Neural progenitor cell (in vitro differentiated cells): ENCODE results near the gene ARL16. TPM values are rescaled to one million over a fixed set of nuclear protein-coding genes. Genes with fewer than 3 reads are reported as not detected.

ENCODE experiments used
- DNase-seq: peaks from one replicate; pipeline ENCODE4 v3.0.0-alpha.2; 2016; ENCODE audit warnings: low spot score
- H2AFZ ChIP-seq: fragments of 200-600 bp; sonication (generic); replicated peaks from 2 replicates; pipeline ENCODE4 v1.6.1; 2016; ENCODE audit warnings: antibody characterized with exemption
- H3F3A ChIP-seq: fragments of 200-600 bp; sonication (generic); 2 replicates; pipeline ENCODE4 v1.6.1; 2016; ENCODE audit warnings: antibody characterized with exemption, low read depth
- H3K27ac ChIP-seq: fragments of 200-600 bp; sonication (generic); 2 replicates; pipeline ENCODE4 v1.5.1; 2016; ENCODE audit warnings: mild to moderate bottlenecking
- H3K27me3 ChIP-seq: fragments of 200-600 bp; sonication (generic); 2 replicates; pipeline ENCODE4 v1.6.1; 2016; ENCODE audit warnings: mild to moderate bottlenecking, moderate library complexity
- H3K36me3 ChIP-seq: fragments of 200-600 bp; sonication (generic); 2 replicates; pipeline ENCODE4 v1.5.1; 2016
- H3K4me1 ChIP-seq: fragments of 200-600 bp; sonication (generic); 2 replicates; pipeline ENCODE4 v1.6.1; 2016; ENCODE audit warnings: mixed run types
- H3K4me2 ChIP-seq: fragments of 200-600 bp; sonication (generic); 2 replicates; pipeline ENCODE4 v1.6.1; 2016
- H3K4me3 ChIP-seq: fragments of 200-600 bp; sonication (generic); 2 replicates; pipeline ENCODE4 v1.5.1; 2016
- H3K79me2 ChIP-seq: fragments of 200-600 bp; sonication (generic); 2 replicates; pipeline ENCODE4 v1.6.1; 2016; ENCODE audit warnings: low read depth
- H3K9ac ChIP-seq: fragments of 200-600 bp; sonication (generic); 2 replicates; pipeline ENCODE4 v1.6.1; 2016
- H3K9me3 ChIP-seq: fragments of 200-600 bp; sonication (generic); 2 replicates; pipeline ENCODE4 v1.5.1; 2016; ENCODE audit warnings: low read depth
- H4K20me1 ChIP-seq: fragments of 200-600 bp; sonication (generic); 2 replicates; pipeline ENCODE4 v1.6.1; 2016; ENCODE audit warnings: low read depth
- H3K27ac Mint-ChIP-seq: 3 replicates; pipeline ENCODE4 v1.8.0; 2021; ENCODE audit warnings: mixed read lengths
- H3K27me3 Mint-ChIP-seq: 2 replicates; pipeline ENCODE4 v1.8.0; 2022; ENCODE audit warnings: low read depth, mild to moderate bottlenecking, inconsistent platforms, moderate library complexity, mixed read lengths; ENCODE audit not compliant: insufficient read depth
- H3K36me3 Mint-ChIP-seq: 3 replicates; pipeline ENCODE4 v1.8.0; 2021; ENCODE audit warnings: mixed read lengths
- H3K4me1 Mint-ChIP-seq: 3 replicates; pipeline ENCODE4 v1.8.0; 2021; ENCODE audit warnings: mixed read lengths
- H3K4me3 Mint-ChIP-seq: 3 replicates; pipeline ENCODE4 v1.8.0; 2021; ENCODE audit warnings: mild to moderate bottlenecking, moderate library complexity, mixed read lengths
- H3K9me3 Mint-ChIP-seq: 3 replicates; pipeline ENCODE4 v1.8.0; 2020; ENCODE audit warnings: mixed read lengths
- EZH2 ChIP-seq: fragments of 200-600 bp; sonication (generic); IDR thresholded peaks from 2 replicates; pipeline ENCODE4 v1.6.1; 2017; ENCODE audit warnings: antibody characterized with exemption, mild to moderate bottlenecking, moderate library complexity
- EZH2phosphoT487 ChIP-seq: fragments of 200-600 bp; sonication (generic); IDR thresholded peaks from 2 replicates; pipeline ENCODE4 v1.6.1; 2017; ENCODE audit warnings: antibody characterized with exemption
- total RNA-seq: library from RNA; depleted of rRNA; stranded (reverse); fragments of >200 nt; gene quantifications from 2 replicates; pipeline ENCODE4 v1.2.3, GENCODE V29; 2015; ENCODE audit warnings: low replicate concordance
- TF ChIP-seq, protein P1 (sequence below): fragments of 200-600 bp; sonication (generic); IDR thresholded peaks from 2 replicates; pipeline ENCODE4 v1.5.1; 2017; ENCODE audit warnings: antibody characterized with exemption, mild to moderate bottlenecking

Gene ARL16
- total RNA-seq, 1 donor from 2014 or later, result 31.2 TPM

DNA sequence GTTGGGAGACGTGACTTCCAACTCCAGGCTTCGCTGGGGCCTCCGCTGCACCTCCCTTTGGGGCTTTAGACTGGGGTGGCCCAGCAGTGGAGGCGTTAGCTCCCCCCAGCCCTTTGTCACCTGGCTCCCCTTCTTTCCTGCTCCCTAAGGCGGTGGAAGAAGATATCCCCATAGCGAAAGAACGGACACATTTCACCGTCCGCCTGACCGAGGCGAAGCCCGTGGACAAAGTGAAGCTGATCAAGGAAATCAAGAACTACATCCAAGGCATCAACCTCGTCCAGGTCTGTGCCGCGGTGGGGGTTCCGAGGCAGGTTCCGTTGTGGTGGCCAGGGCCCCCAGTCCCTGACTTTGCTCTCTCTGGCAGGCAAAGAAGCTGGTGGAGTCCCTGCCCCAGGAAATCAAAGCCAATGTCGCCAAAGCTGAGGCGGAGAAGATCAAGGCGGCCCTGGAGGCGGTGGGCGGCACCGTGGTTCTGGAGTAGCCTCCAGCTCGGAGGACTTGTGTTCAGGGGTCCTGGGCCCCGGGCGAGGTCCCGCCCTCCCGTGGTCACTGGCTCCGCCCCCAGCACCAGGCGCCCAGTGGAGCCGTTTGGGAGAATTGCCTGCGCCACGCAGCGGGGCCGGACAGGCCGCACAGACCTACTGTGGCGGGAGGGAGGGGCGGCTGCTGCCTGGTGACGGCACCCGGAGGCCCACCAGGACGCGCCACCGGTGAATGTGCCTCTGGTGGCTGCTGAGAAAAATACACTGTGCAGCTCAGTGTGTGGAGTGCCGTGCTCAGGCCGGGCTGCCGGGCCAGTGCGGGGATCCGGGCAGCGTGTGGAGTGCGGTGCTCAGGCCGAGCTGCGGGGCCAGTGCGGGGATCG lies 23.4 kb upstream of the ARL16 start:
- no peaks in the 10 kb centered on the region for H3K36me3 ChIP-seq
- TF ChIP-seq EZH2 (no peak), EZH2phosphoT487 (no peak)
- TF ChIP-seq, protein P1, sequence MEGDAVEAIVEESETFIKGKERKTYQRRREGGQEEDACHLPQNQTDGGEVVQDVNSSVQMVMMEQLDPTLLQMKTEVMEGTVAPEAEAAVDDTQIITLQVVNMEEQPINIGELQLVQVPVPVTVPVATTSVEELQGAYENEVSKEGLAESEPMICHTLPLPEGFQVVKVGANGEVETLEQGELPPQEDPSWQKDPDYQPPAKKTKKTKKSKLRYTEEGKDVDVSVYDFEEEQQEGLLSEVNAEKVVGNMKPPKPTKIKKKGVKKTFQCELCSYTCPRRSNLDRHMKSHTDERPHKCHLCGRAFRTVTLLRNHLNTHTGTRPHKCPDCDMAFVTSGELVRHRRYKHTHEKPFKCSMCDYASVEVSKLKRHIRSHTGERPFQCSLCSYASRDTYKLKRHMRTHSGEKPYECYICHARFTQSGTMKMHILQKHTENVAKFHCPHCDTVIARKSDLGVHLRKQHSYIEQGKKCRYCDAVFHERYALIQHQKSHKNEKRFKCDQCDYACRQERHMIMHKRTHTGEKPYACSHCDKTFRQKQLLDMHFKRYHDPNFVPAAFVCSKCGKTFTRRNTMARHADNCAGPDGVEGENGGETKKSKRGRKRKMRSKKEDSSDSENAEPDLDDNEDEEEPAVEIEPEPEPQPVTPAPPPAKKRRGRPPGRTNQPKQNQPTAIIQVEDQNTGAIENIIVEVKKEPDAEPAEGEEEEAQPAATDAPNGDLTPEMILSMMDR, result no peak
- peaks cover 12% of the 10 kb centered on the region for H4K20me1 ChIP-seq
- DNase-seq, result no peak
- H3K9me3 Mint-ChIP-seq, result no peaks in the 10 kb centered on the region
- peaks cover 44% of the 10 kb centered on the region for H3F3A ChIP-seq
- no peak overlapping the region for H3K4me3 ChIP-seq
- H3K27me3 ChIP-seq, result peaks cover 21% of the 10 kb centered on the region
- peaks cover 7% of the 10 kb centered on the region for H3K27me3 Mint-ChIP-seq
- peaks cover 35% of the 10 kb centered on the region for H3K79me2 ChIP-seq
- H3K4me2 ChIP-seq, result no peak overlapping the region
- H3K27ac ChIP-seq, result no peak overlapping the region
- peaks cover 25% of the 10 kb centered on the region for H3K4me1 Mint-ChIP-seq
- H3K27ac Mint-ChIP-seq, result no peak overlapping the region
- H3K4me1 ChIP-seq, result peaks cover 27% of the 10 kb centered on the region
- peaks cover 13% of the 10 kb centered on the region for H3K36me3 Mint-ChIP-seq
- H3K9ac ChIP-seq, result no peak overlapping the region
- no peaks in the 10 kb centered on the region for H3K9me3 ChIP-seq
- no peak overlapping the region for H3K4me3 Mint-ChIP-seq
- H2AFZ ChIP-seq, result no peak overlapping the region

DNA sequence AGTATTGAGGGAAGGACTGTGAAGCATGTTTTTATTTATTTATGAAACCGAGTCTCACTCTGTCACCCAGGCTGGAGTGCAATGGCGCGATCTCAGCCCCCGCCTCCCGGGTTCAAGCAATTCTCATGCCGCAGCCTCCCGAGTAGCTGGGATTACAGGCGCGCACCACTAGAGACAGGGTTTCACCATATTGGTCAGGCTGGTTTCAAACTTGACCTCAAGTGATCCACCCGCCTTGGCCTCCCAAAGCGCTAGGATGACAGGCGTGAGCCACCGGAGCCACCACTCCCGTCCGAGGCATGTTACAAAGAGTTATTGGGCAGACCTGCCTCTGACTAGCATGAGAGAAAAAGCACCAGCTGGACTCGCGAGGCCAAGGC lies 22.6 kb upstream of the ARL16 start:
- H3K4me3 ChIP-seq, result no peak overlapping the region
- H3F3A ChIP-seq, result peaks cover 37% of the 10 kb centered on the region
- peaks cover 28% of the 10 kb centered on the region for H3K4me1 ChIP-seq
- H3K36me3 ChIP-seq, result no peaks in the 10 kb centered on the region
- TF ChIP-seq EZH2phosphoT487 (no peak), EZH2 (no peak)
- TF ChIP-seq, protein P1, result no peak
- H3K4me2 ChIP-seq, result no peak overlapping the region
- H3K9ac ChIP-seq, result no peak overlapping the region
- H3K27ac ChIP-seq, result no peak overlapping the region
- Mint-ChIP-seq H3K27ac (no peak overlapping the region), H3K4me1 (peaks cover 24% of the 10 kb centered on the region), H3K27me3 (peaks cover 5% of the 10 kb centered on the region), H3K9me3 (no peaks in the 10 kb centered on the region), H3K36me3 (peaks cover 13% of the 10 kb centered on the region), H3K4me3 (no peak overlapping the region)
- H4K20me1 ChIP-seq, result peaks cover 18% of the 10 kb centered on the region
- no peak overlapping the region for H2AFZ ChIP-seq
- no peak for DNase-seq
- H3K79me2 ChIP-seq, result peaks cover 43% of the 10 kb centered on the region
- no peaks in the 10 kb centered on the region for H3K9me3 ChIP-seq
- peaks cover 14% of the 10 kb centered on the region for H3K27me3 ChIP-seq

DNA sequence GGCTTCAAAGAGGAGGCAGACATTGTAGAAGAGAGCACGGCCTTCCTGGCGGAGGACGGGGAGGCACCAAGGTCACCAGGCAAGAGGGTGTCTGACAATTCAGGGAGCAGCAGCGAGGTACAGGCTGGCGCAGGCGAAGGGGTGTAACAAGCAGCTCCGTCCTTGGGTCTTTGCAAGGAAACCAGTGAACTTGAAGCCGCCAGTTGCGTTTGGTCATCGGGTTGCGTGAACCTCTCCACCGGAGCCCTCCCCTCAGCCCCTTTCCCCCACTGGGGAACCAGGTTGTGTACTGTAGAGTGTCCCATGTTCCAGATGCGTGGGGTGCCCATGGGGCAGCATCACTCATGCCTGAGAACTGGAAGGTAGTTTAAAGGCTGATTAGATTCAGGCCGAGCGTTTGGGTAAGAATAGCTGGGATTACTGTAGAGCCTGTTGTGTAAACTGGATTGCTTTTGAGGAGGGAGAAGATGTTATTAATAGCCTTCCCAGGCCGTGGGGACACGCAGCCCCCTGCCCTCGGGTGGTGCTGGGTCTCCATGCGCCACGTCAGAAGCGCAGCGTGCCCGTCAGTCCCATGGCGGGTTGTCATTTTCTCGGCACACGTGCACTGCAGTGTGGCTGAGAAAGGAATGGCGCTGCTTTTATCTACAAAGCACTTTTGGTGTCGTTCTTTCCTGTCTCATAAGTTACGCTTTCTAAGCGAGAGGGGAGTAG lies 22.1 kb upstream of the ARL16 start:
- no peaks in the 10 kb centered on the region for H3K36me3 ChIP-seq
- Mint-ChIP-seq H3K36me3 (peaks cover 13% of the 10 kb centered on the region), H3K27ac (no peak overlapping the region)

More for the DNA sequence above, 22.1 kb upstream of the ARL16 start:
- peaks cover 25% of the 10 kb centered on the region for H3K4me1 Mint-ChIP-seq
- peak overlapping the region; percentile 77 for H3K4me3 Mint-ChIP-seq
- no peak overlapping the region for H3K27ac ChIP-seq
- no peak overlapping the region for H3K4me3 ChIP-seq
- H3K9me3 Mint-ChIP-seq, result no peaks in the 10 kb centered on the region
- H2AFZ ChIP-seq, result no peak overlapping the region
- H3K9ac ChIP-seq, result no peak overlapping the region
- H3K4me2 ChIP-seq, result no peak overlapping the region
- peaks cover 49% of the 10 kb centered on the region for H3K79me2 ChIP-seq
- TF ChIP-seq EZH2phosphoT487, result no peak
- H3K27me3 ChIP-seq, result peaks cover 9% of the 10 kb centered on the region
- H3K9me3 ChIP-seq, result no peaks in the 10 kb centered on the region
- peaks cover 23% of the 10 kb centered on the region for H3K4me1 ChIP-seq
- peaks cover 7% of the 10 kb centered on the region for H3K27me3 Mint-ChIP-seq
- peaks cover 22% of the 10 kb centered on the region for H4K20me1 ChIP-seq
- peaks cover 32% of the 10 kb centered on the region for H3F3A ChIP-seq
- no peak for DNase-seq
